HG03108 (cell line): ENCODE results near the gene CAMK4.
"Not testable (repeated sequence)": the region's sequence is repeated elsewhere in the genome, so short reads cannot be mapped to it uniquely, and the experiment has no call there.

ENCODE experiments used
- ATAC-seq: cut with Tn5 transposase; IDR thresholded peaks from one replicate; pipeline ENCODE4 v1.9.1; 2021; ENCODE audit warnings: moderate library complexity; ENCODE audit not compliant: unreplicated experiment

The CAMK4 gene

DNA sequence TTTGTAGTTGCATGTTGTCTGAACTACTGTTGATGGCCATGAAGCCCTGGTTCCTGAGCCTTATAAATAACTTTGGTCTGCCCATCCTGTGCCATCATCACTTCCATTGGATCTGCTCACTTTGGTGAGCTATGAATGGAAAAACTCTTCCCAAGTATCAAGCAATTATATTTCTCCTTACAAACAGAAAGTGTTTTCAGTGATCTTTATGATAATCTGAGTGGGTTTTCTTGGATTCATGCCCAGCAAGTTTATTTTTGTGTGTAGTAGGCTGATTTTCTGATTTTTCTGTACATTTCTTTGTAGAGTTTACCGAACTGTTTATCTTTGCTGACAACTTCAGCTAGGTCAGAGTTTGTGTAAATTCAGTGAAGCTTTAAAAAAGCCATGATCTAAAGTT lies 31.0 kb downstream of the CAMK4 start:
- no peak for ATAC-seq

DNA sequence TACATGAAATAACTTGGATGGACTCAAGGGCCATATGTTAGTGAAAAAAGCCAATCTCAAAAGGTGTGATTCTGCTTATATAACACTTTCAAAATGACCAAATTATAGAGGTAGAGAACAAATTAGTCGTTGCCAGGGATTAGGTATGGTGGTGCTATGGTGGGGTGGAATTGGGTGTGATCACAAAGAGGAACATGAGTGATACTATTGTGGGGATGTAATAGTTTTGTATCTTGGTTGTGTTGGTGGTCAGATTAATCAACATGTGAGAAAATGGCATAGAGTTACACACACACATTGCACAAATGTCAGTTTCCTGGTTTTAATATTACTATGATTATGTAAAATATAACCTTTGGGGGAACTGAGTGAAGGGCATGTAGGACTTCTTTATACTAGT lies 31.9 kb downstream of the CAMK4 start:
- ATAC-seq: no peak

DNA sequence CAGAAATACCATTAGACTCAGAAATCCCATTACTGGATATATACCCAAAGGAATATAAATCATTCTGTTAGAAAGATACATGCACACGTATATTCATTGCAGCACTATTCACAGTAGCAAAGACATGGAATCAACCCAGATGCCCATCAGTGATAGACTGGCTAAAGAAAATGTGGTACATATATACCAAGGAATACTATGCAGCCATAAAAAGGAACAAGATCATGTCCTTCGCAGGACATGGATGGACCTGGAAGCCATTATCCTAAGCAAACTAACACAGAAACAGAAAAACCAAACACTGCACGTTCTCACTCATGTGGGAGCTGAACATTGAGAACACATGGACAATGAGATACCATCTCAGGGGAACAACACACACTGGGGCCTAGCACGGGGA lies 33.4 kb downstream of the CAMK4 start:
- not testable (repeated sequence) for ATAC-seq

DNA sequence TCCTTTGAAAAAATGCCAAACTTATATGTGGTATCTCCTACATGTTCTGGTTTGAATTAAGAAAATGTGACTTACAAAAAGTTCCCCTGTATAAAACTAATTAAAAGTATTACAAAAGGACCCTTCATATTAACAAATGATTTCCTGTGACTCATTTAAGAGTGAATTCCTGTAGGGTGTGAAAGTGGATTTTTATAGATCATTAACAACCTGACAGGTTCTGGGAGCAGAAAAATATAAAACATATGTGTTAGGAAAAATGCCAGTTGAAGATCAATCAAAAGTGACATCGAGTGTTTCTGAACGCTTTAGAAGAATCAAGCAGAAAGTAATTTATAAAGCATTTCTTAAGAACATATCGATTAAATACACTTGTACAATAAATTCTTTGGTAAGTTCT lies 35.5 kb downstream of the CAMK4 start:
- ATAC-seq: no peak

DNA sequence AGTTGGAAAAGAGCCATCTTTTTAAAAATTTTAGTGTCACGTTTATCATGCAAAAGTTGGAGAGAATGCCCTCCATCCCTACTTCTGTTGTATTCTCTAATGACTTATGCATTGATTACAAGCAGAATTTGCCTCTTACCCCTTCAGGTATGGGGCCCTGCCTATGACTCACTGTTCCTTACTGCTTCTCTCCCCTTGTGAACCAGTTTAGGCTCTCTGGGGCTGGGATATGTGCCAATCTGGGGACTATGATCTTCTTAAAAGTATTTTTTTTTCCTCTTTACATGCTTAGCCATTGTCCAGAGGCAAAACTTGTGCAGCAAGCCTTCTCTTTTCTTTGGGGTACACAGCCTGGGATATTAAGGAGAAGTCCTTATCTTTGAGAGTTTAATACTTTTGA lies 37.4 kb downstream of the CAMK4 start:
- no peak for ATAC-seq

DNA sequence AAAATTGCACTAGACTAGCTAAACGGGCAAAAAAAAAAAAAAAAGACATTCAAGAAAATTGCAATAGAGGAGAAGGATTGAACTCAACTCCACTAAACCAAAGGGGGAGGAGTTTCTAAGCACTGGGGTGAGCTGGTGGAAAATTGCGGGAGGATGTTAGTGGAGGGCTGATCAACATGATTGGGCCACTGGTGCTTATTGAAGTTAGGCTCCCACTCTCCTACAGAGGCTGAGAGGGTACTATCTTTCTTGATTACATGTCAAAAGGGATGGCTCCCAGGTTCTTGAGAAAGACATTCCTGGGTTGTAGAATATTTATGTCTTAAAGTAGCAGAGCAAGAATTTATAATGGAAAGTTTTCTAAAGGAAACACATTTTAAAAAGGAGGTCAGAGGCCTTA lies 38.0 kb downstream of the CAMK4 start:
- ATAC-seq: no peak

DNA sequence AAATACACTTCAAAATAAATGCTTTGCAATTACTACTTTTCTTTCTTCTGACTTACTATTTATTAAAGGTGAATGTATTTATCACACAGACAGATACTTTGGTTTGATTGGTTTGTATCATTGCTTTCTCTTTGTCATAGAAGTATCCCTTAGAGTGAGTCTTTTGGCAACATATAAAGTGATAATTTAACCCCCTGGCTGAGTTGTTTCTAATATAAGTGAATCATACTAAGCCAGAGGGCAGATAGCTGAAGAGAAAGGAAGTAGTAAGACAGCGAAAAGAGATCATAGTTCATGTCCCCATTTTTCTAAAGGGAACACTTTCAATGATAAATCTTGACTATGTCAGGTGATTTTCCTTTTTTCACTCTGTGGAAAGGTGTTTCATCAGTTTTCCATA lies 38.6 kb downstream of the CAMK4 start:
- ATAC-seq: no peak

DNA sequence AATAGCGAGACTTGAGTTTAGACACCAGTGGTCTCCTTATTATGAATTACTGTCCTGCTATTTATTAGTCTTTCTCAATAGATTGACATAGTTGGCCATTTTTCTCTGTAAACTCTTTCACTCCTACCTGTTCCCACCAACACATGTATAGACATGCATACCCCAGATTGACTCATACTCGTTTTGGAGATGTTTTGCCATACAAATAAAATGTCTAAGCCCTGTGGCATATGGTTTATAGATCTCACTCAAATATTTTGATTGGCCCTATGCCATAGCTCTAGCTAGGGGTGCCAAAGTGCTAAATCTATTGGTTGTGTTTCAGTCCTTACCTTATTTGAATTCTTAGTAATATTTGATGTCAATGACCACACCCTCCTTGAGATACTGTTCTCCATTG lies 42.3 kb downstream of the CAMK4 start:
- no peak for ATAC-seq

DNA sequence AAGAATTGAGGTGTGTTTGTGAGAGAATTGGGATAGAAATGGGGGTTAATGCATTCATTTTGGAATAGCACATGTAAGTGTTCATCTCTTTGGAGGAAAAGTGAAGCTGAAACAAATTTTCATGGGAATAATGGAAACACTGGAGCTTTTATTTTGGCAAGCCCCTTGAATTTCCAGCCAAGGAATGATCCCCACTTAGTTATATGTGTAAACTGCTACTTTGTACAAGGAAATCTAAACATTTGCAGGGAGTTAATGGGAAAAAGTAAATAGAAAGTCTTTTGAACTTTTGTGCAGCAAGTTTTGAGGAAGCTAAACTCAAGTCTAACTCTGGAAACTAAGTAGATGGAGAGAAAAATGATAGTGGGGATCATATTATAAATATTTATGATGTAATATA lies 44.1 kb downstream of the CAMK4 start:
- no peak for ATAC-seq

DNA sequence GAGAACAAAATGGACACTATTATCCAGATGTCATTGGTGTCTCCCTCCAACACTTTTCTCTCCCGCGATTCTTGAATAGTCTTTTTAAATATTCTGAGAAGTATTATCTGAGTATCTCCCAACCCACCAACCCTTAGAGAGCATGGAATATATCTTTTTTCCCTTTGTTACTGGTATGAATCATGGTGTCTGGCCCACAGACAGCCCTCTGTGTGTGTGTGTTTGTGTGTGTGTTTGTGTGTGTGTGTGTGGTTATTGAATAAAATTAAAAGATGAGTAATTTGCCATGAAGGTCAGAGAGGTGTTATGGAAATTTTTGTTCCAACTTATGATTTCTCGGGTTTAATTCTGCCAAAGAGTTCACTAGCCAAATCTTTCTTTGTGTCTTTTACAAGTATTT lies 47.7 kb downstream of the CAMK4 start:
- ATAC-seq: no peak

DNA sequence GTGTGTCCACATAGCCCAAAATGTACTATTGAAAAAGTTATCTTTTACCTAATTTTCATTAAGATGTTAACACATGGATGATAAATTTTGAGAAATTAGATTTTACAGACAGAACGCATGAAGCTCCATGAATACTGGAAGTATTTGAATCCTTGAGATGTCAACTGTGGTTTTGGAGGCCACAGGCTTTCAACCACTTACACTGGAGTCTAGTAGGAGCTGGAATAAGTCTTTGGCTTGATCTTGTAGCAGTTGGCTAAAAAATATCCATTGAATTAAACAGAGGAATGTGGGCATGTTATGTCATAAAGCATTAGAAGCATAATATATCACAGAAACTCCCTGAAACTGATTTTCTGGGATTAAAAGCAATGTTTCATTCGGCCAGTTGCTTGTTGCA lies 52.9 kb downstream of the CAMK4 start:
- no peak for ATAC-seq

DNA sequence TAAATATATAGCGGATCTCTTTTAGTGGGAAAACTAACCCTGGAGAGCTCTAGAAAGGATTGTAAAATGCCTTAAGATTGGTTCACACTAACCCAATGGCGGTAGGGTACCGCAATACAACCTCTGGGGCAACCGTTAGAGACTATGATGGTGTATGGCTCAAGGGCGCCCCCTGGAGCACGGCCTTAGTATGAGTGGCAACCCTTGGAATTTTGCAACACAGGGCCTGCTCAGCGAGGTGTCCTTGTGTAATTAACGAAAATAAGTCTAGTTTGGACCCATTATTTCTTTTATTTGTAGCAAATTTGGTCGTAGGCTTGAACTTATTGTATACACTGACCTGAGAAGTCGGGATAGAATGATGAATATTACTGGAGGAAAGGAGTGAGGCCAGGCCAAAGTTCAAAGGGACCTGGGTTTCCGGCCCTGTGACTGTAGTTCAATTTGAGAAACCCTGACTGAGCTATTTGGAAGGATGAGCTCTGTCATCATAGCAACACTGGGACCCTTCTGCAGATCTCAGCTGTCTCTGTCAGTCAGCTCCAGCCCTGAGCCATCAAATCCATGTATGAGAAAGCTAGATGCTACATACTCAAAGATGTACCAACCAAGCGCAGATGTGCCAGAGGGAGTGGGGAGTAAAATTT lies 54.8 kb downstream of the CAMK4 start:
- peak; percentile 77 for ATAC-seq

DNA sequence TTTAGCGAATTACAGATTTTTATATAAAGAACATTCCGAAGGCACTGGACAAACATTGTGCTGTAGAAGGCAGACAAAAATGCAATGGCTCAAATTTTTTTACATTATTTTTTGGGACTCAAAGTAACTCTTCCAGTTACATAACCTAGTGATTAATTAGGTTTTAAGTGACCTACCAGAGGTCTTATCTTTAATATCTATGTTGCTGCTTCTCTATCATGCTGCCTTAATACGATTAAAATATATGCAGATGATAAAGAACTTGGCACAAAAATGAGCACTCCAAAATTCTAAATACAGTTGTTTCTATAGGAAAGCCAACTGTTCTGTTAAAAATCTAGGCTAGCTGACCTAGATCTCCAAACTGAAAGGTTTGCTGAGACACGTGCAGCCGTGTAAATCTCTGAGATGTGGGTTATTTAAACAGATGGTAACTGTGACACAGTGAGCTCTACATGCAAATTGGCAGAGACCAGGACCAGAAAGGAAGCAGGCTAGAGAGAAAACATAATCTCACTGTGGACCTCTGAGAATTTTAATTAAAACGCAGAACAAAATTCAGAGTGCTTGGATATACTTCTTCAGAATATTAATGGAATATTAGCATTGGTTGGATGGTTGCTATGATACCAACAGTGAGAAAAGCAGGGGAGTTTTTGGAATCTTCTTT lies 56.2 kb downstream of the CAMK4 start:
- no peak for ATAC-seq

DNA sequence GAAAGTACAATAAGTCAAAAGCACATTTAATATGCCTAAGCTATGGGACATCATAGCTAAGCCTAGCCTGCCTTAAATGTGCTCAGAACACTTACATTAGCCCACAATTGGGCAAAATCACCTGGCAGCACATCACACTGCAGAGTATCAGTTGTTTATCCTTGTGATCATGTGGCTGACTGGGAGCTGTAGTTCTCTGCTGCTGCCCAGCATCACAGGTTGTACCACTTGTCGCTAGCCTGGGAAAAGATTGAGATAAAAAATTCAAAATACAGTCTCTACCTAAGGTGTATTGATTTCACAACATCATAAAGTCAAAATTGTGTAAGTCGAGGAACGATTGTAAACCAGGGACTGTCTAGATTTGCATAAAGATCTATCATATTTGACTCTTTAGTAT lies 58.6 kb downstream of the CAMK4 start:
- ATAC-seq: no peak

DNA sequence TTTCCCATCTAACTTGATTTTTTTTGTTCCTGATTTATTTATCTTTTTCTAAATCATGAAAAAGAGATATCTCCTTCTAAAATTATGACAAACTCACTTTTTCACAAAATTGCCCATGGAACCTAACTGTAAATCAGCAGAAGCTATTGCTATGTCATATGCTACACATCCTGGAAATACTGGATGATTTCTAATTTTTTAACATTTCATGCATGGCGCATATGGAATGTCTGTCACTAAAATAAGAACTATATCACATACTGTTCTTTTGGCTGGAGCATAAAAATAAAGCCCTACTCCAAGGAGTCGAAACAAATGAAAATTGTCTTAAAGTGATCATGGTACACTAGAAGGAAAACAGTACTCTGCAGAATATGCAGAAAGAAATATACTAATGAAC lies 60.6 kb downstream of the CAMK4 start:
- ATAC-seq: no peak

DNA sequence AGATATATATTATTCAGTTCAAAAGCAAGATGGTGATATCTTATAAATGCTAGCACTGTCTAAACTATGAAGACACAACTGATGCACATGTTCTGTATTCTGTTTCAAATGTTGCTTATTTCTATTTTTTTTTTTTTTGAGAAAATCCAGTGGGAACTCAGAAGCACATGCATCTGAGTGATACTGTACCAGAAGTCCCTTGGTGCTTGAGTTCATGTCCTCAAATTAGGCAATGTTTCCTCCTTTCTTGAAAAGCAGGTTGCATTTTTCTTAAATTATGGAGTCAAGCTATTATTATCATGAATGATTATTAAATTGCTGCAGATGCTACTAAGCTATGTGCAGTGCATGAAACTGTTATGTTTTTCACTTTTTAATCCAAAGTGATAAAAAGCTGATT lies 70.4 kb downstream of the CAMK4 start:
- ATAC-seq: no peak

DNA sequence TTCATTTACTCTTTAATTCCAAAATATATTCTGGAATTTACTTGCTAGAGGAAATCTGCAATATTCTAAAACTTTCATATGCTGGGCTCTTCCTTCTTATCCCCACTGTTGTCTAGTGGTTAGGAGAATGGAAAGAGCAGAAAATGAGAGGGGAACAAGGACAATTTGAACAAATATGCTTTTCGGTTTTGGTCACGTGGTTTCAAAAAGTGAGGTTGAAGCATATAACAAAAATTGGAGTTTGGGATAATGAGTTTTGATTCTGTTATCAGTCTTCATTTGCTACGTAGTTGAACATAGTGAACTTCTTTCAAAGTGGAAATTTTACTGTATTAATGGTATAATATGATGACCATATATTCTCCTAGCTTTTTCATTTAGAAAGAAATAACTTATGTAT lies 71.5 kb downstream of the CAMK4 start:
- ATAC-seq: no peak

DNA sequence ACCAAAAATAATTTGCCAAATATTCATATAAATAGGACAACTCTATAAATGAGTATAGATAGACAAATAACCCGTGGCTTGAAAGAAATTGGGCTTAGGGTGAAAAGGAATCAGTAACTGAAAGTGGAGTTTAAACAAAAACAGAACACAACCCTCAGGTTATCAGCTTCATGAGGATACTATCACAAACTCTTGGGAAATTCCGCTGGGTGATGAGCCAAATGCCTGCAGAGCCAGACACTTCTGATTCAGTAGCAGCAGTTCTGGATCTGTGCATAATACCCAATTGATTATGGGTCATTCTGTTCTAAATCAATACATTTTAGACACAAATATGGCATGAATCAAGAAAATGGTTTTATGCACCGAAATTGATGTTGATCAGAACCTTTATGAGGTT lies 72.4 kb downstream of the CAMK4 start:
- no peak for ATAC-seq

DNA sequence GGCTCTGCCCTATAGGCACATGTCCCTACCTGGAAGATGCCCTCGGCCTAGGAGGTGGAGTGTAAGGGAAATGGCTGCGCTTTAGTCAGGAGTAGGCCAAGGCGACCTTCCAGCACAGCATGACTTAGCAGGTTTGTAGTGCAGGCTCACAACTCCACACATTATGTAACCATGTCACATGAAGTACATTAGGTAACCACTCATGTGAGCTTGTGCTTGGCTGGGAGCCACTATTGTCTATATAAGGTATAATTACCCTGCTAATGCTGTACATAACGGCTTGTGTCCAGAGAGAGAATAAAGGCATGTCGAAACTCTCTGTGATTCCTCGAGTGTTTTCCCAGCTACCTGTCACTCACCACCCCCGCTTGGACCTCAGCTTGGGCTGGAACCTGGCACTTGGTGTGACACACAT lies 74.9 kb downstream of the CAMK4 start:
- ATAC-seq: no peak

DNA sequence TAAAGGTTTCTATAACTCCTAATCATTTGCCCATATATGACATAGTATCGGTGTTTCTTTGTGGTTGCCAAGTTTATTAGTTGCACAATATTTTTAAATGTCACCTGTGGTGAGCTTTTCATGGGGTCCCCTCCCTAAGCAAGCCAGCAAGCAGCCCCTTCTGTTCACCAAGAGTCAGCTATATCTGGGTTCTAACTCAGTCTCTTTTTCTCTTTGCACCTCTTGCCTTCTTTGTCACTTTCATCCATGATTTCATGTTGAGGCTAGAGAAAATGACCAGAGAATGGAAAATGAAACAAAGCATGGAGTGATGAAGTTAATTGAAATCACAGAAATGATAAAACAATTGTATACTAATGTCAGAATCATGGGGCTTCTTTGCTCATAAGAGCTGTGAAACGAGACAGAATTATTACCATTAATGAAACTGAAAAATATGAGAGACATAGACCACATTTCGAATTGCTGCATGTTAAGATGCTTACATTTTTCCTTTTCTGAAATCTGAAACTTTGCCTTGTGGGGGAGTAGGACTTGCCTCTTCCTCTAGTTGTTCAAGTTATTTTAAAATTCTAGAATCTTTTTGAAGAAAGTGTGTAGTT lies 75.7 kb downstream of the CAMK4 start:
- ATAC-seq: no peak

DNA sequence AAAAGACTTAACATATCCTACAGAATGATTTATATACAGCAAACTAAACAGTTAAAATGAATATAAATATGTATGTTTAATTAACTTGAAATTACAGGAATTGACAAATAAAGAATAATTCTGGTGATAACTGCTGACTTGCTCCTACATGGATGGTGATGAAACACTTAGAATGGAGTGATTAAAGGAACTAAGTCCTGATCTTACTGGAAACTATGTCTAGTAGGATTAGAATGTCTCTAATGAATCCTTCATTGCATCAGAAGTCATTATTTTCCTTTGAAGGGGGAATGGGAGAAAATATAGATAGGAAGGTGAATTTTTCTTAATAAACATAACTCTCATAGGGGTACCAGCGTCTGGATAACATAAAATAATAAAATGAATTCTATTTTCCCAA lies 77.1 kb downstream of the CAMK4 start:
- no peak for ATAC-seq

DNA sequence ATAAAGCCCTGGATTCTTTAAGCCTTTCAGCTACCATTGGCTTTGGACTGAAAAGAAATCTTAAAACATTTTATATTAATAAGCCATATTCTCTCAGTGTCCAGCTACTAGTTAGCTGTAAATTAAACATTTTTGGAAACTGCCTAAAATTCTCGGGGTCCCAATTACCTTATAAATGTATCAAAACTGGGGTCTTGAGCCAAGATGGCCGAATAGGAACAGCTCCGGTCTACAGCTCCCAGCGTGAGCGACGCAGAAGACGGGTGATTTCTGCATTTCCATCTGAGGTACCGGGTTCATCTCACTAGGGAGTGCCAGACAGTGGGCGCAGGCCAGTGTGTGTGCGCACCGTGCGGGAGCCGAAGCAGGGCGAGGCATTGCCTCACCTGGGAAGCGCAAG lies 77.9 kb downstream of the CAMK4 start:
- ATAC-seq: not testable (repeated sequence)

DNA sequence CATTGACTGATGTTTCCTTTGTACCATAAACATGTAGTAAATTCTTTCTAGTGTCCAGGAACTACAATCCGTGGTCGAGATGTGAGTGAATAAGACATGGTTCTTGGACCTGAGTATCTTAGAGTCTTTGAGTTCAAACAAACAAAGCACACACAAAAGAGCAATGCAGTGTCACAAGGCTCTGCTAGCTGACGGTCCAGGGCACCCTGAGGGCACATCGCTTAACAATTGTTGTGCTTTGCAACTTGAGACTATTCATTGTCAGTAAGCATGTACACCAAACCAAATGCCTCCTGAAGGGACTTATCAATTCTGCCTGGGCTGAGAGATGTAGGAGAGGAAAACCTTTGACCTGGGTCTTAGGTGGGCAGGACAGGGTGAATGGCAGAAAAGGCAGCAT lies 84.8 kb downstream of the CAMK4 start:
- ATAC-seq: no peak
